Cardiac septum (tissue), 1 donor: Measurements from ENCODE around the gene LPCAT1. TPM values are rescaled to one million over a fixed set of nuclear protein-coding genes. Genes with fewer than 3 reads are reported as not detected.

ENCODE experiments used
- DNase-seq: peaks from one replicate; pipeline ENCODE4 v3.0.0-alpha.2; 2020; ENCODE audit warnings: low spot score
- intact Hi-C: fragments of 100-400 bp; cut with DNase I; formaldehyde crosslinking; loops from one replicate; pipeline ENCODE4 v1.14.0; 2022
- total RNA-seq: library from RNA; stranded (reverse); fragmentation: NEBNext Ultra II Directional; extraction: Animal tissue kit (Norgen Biotek cat#: 25700); gene quantifications from one replicate; pipeline ENCODE4 v1.2.1, GENCODE V29; 2021
- donor health status: DM: no; HTN: no; CAD: no.

The LPCAT1 gene
- total RNA-seq, 1 donor from 2014 or later: 14.7 TPM

DNA sequence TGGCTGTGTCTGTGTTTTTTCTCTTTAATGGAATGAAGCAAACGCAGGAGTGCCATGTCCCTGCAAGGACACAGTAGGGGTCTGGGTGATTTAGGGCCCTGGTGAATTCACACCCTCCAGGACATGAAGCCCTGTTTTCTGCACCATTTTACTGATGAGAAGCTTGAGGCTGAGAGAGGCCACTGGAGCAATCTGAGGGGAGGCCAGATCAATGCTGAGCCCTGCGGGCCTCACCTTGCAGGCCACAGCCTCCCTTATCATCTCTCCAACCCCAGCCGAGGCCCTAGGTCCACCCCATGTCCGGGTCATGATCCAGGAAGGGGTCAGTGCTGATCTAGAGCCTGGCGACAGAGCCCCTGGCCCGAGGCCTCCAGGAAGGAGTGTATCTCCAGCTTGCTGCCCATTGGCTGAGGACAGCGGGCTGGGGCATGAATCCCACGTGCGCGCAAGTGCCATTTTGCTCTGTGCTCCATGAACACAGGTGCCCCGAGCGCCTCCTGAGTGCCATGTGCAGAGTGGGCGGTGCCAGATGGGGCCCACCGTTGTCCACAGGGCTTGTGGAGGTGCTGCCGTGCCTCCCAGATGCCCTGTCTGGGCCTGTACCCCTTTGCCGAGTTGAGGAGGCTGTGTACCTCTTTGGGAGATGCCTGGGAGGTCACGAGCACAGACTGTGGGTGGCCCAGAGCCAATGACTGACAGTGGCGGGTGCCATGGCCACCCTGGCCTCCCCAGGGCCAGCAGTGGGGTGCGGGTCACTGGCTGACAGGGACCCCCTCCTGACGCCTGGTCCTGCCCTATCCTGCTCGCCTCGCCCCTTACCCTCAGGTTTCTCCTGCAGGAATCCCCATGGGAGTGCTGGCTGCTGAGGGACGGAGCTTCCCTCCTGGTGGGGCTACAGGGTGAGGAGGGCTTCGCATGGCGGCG lies 32.3 kb upstream of the LPCAT1 start:
- DNase-seq: no peak
- intact Hi-C loops: no loop called here

DNA sequence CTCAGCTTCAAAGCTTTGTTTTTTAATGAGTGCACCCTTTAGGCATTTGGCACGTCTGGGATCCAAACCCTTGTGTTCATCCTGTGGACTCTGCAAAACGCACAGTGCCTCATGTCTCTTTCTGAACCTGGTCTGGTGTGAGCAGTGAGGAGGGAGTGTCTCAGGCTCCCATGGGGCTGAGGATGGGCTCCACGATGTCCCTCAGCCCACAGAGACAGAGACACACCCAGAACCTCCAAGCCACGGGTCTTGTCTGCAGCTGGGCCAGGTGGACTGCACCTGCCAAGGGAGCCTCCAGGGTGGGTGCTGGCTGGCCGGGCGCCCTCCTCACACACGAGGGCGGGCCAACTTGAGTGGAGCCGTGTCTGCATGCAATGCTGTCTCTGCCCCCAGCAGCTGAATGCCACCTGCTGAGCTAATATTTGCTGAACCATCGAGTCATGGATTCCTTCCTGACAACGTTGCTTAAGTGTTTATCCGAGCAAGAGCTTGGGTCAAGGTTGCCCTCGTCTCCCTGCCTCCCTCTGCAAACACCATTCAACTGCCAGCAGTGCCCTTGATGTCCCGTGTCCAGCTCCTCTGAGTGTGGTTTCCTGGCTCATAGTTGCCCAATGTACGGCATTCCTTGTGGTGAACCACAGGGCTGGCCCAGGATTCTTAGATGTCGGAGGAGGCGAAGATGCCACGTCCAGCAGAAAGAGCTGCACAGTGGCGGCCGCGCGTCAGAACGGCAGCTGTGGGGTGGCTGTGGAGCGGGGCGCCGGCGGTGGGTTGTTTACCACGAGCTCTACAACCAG lies 31.4 kb upstream of the LPCAT1 start:
- no peak for DNase-seq

DNA sequence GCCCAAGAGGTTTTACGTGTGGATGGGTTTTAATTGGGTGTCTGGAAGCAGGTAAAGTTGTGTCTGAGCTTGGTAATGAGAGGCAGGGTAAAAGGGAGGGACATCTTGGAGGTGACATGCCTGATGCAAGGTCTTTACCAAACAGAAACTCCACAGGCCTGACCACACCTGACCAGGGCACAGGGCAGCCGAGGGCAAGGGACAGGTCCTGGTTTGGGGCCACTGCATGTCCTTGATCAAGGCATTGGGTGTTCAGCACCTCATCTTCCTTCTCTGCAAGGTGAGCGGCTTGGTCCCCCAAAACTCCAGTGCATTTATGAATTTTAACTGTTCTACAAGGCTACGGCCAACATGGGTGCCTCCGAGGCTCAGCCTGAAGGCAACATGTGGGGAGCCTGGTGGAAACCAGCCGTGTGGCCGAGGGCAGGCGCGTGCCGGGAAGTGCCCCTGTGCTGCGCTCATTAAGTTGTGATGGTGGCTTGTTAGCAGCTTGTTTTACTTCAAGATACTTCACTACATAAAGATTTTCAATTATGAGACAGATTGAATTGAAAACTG lies 30.7 kb upstream of the LPCAT1 start:
- intact Hi-C loops: no loop called here
- no peak for DNase-seq

More for the DNA sequence above, 31.4 kb upstream of the LPCAT1 start:
- intact Hi-C loops: no loop called here

DNA sequence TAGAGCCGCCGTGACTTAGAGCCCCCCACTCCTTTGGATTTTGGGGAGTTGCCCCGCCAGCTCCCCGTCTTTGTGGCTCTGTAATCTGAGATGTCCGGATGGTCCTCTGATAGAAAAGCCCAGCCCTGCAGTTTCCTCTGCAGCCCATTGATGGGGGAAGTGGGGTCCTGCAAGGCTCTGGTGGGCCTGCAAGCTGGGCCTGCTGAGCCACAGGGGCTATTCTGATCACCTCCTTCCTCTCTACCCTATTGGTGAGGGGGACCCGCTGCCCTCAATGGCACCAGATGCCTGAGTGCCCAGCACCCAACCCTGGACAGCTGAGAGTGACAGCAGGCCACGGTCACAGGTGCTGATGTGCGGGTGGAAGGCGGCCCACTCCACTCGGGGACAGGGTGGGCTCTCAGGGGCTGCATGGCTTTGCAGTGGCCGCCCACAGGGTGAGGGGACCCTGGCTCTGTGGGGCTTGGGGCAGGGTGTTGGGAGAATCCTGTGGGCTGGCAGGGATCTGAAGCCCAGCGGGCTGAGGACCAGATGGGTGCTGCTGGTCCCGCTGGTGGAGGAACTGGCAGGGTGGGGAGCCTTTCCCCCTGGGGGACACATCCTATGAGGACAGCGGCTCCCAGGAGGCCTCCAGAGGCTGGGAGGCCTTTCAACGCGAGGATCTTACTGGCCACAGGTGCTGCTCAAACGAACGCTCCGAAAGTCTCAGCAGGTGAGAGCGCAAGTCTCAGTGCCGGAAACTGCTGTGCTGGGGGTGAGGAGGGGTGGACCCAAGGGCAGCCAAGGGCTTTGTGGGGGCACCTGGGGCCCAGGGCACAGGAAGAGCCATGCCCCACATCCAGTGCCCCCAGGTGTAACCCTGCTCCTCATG lies 30.0 kb upstream of the LPCAT1 start:
- intact Hi-C loops: no loop called here
- DNase-seq: no peak

DNA sequence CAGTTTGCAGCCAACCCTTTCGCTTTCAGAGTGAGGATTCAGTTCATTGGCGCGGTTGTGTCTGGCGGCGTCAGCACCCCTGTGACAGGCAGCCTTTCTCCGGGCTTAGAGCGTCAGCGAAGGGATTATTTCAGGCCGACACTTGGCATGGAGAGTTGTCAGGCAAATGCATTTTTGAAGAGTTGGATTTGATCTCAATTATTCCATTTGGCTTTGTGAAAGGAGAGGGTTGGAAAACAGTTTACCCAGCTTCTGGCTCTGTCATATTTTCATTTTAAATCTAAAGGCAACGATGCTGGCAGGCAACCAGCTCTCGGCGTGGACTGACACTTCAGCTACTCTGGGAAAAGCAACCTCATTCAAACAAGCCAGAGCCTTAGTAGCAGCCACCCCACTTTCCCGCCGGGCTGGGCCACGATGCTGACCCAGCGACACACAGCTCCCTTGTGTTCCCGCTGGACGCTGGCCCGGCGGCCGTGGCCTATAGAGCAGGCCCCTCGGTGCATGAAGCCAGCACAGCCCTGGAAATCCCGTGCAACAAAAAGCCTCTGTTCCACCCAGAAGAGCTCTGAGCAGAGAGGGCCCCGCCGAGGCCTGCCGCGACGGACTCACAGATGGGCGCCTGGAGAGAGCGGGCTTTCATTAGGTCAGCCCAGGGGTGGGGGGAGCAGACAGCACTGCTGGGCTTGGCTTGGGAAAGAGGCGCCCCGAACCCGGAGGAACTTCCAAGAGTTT lies 28.9 kb upstream of the LPCAT1 start:
- no peak for DNase-seq
- intact Hi-C loops: no loop called here

DNA sequence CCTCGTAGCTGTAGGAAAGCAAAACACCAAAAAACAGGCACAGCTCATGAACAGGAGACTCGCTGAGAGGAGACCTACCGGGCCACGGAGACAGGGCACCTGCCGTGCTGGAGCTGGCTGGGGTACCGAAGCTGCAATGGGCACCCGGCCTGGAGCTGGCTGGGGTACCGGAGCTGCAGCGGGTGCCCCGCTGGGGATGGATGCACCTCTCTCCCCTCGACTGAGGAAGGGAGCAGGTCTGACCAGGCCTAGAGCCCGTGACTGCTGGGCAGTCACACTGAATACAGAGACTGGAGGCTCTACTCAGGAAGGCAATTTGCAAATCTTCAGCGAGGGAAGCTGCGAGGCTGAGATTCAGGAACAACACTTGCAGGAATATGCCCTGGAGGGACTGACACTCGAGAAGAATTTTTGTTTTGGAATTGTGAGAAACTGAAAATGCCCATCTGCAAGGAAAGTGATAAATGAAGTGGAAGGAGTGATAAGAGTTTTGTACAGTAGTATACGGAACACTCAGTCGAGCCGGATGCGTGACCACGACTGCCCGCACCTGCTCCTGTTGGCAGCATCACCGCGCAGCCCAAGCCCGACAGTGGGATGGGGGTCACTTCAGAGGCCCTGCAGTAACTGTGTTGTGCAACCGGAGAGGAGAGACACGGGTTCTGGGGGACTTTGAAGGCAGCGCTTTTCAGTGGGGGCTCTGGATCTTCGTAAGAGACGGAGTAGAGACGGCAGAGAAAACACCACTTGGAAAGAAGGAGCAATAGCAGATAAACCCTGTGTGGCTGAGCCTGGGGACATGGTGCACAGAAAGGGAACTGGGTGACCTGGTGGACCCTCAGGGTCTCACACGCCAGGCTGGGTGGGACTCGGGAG lies 27.9 kb upstream of the LPCAT1 start:
- no peak for DNase-seq

DNA sequence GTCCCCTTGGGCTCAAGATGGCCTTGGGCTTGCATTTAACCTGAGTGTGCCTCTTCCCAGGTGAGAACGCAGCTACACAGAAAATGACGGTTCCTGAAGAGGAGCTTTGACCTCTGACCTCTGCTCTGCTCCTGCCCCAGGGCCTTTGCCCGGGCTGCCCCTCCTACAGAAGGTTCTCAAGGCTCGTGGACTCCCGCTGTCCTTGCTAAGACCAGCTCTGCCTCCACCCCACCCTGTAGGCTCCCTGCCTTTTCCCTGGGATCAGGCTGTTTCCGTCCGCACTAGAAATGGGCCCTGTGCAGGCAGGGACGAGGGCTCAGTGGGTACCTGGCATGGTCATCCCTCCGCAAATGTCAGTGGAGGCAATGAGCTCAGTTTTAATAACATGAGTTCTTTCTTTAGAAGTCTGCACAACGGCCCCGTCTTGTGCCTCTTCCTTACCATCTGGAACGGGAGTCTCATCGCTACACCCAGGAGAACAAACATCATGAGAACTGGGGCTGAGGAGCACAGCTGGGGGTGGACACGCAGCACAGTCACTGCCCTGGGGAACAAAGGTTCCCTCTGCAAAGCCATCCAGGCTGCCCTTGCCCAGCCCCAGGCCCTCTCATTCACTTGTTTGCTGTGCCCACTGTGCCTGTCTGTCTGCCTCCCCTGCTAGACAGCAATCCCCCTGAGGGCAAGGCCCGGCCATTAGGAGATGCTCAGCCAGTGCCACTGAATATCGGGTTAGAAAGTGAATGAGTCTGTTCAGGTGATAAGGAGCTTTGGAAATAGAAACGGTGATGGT lies 26.7 kb upstream of the LPCAT1 start:
- DNase-seq: no peak
- intact Hi-C loops: no loop called here

More for the DNA sequence above, 27.9 kb upstream of the LPCAT1 start:
- intact Hi-C loops: no loop called here

DNA sequence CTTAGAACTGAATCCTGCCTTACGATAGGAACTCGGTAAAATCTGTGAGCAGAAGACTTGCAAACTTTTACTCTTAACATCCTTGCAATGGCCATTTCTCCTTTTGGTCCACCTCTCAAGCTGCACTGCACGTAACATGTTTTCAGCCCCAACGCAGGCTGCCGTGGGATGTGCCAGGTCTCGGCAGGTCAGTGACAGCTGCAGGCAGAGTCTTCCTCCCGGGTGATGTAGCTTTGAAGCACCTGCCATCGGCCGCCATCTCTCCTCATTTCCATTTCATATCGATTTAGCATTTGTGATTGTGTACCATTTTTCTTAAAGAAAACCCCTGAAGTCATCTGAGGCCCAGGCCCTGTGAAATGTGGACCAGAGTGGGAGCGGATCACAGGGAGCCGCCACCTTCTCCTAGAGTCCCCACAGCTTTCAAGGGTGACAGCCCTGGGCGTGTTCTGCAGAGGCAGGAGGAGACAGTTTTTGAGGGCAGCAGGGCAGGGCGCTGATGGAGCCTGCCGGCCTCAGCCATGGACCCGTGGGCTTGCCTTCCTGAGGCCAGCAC lies 25.8 kb upstream of the LPCAT1 start:
- no peak for DNase-seq
- intact Hi-C loops: no loop called here

DNA sequence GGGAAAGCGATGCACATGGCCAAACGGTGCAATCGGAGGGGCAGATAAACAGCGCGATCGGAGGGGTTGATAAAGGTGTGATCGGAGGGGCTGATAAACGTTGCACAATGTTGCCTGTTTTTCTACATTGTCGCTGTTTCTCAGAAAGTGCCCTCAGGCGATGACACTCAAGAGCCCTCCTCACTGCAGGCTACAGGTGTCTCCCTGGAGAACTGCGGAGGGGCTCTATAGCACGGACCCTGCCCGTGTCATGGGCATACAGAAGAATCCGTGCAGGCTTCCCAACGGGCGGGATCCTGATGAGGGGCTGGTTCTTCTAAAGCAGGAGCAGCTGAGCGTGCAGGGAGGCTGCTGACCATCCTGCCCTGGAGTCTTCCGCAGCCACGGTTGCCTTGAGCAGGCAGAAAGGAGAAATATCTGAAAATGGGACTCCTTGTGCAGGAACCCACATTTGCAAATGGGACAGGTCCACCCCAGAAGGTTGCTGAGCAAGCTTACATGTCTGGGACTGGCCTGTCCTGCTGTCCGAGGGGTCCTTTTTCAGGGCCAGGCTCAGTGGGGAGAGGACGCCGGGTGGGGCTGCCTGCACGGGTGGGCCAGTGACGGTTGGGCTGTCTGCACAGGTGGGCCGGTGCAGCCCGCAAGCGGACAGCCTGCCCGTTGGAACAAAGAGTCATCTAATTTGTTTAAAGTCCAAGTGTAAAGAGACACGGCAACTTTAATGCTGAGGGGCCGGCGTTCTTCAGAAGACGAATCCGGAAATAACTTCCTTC lies 25.1 kb upstream of the LPCAT1 start:
- intact Hi-C loops: no loop called here
- peak; percentile 51 for DNase-seq

DNA sequence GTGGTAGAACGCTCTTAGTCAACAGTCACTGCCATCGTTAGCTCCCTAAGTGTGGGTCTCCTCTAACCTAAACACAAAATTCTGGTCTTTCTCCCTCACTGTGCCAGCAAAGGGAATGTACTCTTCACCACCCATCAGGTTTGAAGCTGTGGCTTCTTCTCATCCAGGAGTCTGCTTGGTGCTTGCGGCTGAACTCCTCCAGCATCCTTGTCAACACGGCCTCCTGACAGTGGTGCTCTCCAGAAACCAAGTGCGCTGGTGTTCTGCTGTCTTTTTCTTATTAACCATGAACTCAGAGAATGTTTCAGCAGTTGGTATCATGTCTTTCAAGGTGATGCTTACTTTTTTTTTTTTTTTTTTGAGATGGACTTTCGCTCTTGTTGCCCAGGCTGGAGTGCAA lies 23.9 kb upstream of the LPCAT1 start:
- DNase-seq: no peak
- intact Hi-C loops: no loop called here

DNA sequence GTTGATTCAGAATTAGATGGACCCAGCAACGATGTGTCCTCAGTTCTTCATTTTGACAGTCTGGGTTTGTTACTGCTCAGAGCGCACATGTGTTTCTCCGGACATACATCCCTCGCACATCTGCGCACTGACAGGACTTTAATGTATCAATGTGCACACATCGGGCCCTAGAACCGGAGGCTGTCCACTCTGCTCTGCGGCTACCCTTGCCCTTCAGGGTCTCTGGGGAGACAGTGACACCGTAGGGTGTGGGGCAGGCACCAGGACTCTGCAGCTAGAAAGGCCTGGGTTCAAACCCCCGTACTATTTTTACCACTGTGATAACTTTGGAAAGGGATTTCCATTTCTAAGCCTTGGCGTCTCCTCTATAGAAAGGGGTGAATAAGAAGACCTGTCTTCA lies 23.5 kb upstream of the LPCAT1 start:
- DNase-seq: peak; percentile 61
- intact Hi-C loops: no loop called here

DNA sequence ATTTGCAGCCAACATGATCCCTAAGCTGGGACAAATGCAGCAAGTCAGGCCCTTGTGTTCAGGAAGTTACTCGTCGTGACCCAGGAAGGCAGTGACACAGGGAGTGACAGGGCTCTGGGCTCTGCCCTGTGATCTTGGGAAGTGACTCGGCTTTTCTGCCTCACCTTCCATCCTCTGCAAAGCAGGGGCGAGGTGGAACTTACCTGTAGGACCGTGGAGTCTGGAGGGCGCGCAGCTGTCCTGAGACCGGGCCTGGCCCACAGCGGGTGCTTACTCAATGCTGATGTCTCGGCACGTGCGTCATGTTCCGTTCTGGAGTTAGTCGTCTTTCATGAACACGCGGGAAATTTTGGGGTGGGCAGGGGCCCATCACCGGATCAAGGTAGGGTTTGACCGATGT lies 22.8 kb upstream of the LPCAT1 start:
- intact Hi-C loops: no loop called here
- peak; percentile 20 for DNase-seq

DNA sequence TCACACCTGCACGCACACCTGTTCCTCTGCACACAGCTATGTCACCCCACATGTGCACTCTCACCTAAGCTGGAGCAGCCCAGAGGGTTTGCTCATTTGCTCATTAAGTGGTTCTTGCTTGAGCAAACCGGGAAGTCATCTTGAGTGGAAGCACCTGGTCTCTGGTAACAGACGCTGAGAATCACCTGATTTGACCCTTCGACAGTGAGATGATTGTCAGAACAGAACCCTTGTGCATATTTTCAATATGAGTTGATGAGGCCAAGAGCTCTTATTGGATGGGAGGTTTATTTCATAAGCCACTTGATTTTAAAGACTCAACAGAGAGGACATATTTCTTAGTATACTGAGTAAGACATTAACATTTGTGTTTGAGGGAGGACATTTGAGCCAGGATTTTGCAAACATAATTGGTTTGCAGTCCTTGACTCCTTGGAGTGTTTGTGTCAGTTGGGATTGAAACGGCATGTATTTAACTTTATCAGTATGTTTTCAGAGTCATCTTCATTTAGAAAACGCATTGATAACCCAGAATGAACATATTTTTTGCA lies 22.1 kb upstream of the LPCAT1 start:
- peak; percentile 51 for DNase-seq
- intact Hi-C loops: no loop called here

DNA sequence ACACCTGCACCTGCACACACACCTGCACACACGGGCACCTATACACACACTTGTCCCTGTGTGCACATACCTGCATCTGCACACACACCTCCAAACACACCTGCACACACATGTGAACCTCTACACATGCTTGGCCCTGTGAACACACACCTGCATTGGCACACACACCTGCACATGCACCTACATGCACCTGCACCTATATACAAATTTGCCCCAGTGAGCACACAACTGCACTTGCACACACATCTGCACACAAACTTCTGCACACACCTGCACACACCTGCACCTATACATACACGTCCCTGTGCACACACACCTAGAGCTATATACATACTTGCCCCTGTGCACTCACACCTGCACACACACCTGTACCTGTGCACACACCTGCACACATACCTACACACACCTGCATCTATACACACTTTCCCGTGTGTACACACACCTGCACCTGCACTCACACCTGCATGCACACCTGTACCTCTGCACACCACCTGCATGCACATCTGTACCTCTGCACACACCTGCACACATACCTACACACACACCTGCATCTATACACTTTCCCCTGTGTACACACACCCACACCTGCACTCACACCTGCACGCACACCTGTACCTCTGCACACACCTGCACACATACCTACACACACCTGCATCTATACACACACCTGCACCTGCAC lies 21.5 kb upstream of the LPCAT1 start:
- peak; percentile 36 for DNase-seq
- intact Hi-C loops: no loop called here

DNA sequence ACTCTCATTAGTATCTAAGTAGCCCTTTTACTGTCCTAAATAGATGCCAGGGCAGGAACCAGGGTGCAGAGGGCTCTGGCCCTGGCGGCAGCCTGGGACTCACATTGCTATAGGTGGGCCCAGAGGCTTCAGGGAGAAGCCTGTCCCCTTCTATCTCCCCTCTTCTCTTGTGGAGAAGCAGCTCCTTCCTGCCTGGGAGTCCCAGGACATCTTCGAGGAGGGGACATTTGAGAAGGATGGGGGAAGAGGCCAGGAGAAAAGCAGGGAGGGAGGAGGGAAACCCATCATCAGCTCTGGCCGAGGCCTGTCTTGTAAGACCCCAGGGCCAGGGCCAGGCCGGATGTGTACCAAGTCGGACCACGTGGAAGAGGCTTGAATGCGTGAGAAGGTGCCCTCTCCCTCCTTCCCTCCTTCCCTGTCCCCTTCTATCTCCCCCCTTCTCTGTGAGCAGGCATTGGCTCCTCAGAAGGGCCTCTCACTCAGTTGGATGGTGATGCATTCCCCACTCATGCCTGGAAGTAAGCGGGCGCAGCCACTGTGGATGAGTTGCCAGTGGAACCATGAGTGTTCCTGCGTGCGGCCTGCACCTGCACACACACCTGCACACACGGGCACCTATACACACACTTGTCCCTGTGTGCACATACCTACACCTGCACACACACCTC lies 20.7 kb upstream of the LPCAT1 start:
- intact Hi-C loops: no loop called here
- peak; percentile 47 for DNase-seq
